ENCODE results near the gene ATOH1.

The ATOH1 gene

GRCh38 chr4:93879919-93880318, 51.4 kb downstream of the ATOH1 start:
- no peak for TF ChIP-seq CTCF (conservative IDR thresholded peaks at IDR 0.05; ENCODE audit: low read depth, low read length)
- DNase-seq (ENCODE audit: low read depth), result no peak
- H3K4me3 ChIP-seq (ENCODE audit: low read depth, low read length), result no peak overlapping the region

All from choroid plexus epithelial cell (primary cell).